ACC112 (cell line): ENCODE data around the gene LACTB.

Experiments
- H2AFZ ChIP-seq: fragments of 200-600 bp; sonication (generic); one replicate; pipeline ENCODE4 v1.6.0; 2017; ENCODE audit warnings: antibody characterized with exemption, low read length; ENCODE audit not compliant: unreplicated experiment
- H3K27ac ChIP-seq: fragments of 200-600 bp; sonication (generic); 2 replicates; pipeline ENCODE4 v1.5.1; 2014; ENCODE audit warnings: low read depth, mild to moderate bottlenecking, antibody characterized with exemption, low read length, moderate library complexity
- H3K27me3 ChIP-seq: fragments of 200-600 bp; sonication (generic); 2 replicates; pipeline ENCODE4 v1.6.1; 2014; ENCODE audit warnings: mild to moderate bottlenecking, antibody characterized with exemption, low read length, moderate library complexity, mixed read lengths; ENCODE audit not compliant: insufficient read depth
- H3K36me3 ChIP-seq: fragments of 200-600 bp; sonication (generic); 2 replicates; pipeline ENCODE4 v1.6.1; 2016; ENCODE audit warnings: mild to moderate bottlenecking, antibody characterized with exemption, low read length, moderate library complexity, mixed read lengths; ENCODE audit not compliant: insufficient read depth
- H3K4me1 ChIP-seq: fragments of 200-600 bp; sonication (generic); one replicate; pipeline ENCODE4 v1.6.1; 2016; ENCODE audit warnings: low read length, mixed read lengths; ENCODE audit not compliant: insufficient read depth, unreplicated experiment, control insufficient read depth
- H3K4me3 ChIP-seq: fragments of 200-600 bp; sonication (generic); 2 replicates; pipeline ENCODE4 v1.5.1; 2014; ENCODE audit warnings: mild to moderate bottlenecking, low read depth, low read length
- H3K79me2 ChIP-seq: fragments of 200-600 bp; sonication (generic); one replicate; pipeline ENCODE4 v1.6.0; 2016; ENCODE audit warnings: low read length; ENCODE audit not compliant: control insufficient read depth, unreplicated experiment, insufficient read depth

The LACTB gene

GRCh38 chr15:63172851-63173451 lies 51.3 kb downstream of the LACTB start:
- no peak overlapping the region for H3K27ac ChIP-seq
- H3K36me3 ChIP-seq, result no peaks in the 10 kb centered on the region
- H3K27me3 ChIP-seq, result no peaks in the 10 kb centered on the region
- no peak overlapping the region for H2AFZ ChIP-seq
- no peak overlapping the region for H3K4me3 ChIP-seq
- peaks cover 3% of the 10 kb centered on the region for H3K4me1 ChIP-seq
- no peaks in the 10 kb centered on the region for H3K79me2 ChIP-seq

GRCh38 chr15:63176302-63176701 lies 54.6 kb downstream of the LACTB start:
- Histone ChIP-seq H3K36me3 (no peaks in the 10 kb centered on the region), H3K27ac (no peak overlapping the region), H2AFZ (no peak overlapping the region)

GRCh38 chr15:63178034-63178433 lies 56.4 kb downstream of the LACTB start:
- Histone ChIP-seq H3K4me3 (no peak overlapping the region), H3K27me3 (no peaks in the 10 kb centered on the region), H3K27ac (no peak overlapping the region), H3K36me3 (no peaks in the 10 kb centered on the region), H3K79me2 (no peaks in the 10 kb centered on the region), H2AFZ (no peak overlapping the region), H3K4me1 (peaks cover 3% of the 10 kb centered on the region)

More at GRCh38 chr15:63176302-63176701, 54.6 kb downstream of the LACTB start:
- Histone ChIP-seq H3K79me2 (no peaks in the 10 kb centered on the region), H3K27me3 (no peaks in the 10 kb centered on the region), H3K4me3 (no peak overlapping the region), H3K4me1 (peaks cover 3% of the 10 kb centered on the region)

- no peaks in the 10 kb centered on the region for H3K79me2 ChIP-seq
- no peak overlapping the region for H3K27ac ChIP-seq
- H2AFZ ChIP-seq, result no peak overlapping the region
- H3K4me1 ChIP-seq, result peaks cover 12% of the 10 kb centered on the region
- no peaks in the 10 kb centered on the region for H3K27me3 ChIP-seq
- H3K4me3 ChIP-seq, result no peak overlapping the region
- H3K36me3 ChIP-seq, result no peaks in the 10 kb centered on the region
Observed at GRCh38 chr15:63180746-63181145, 59.1 kb downstream of the LACTB start.

- peaks cover 18% of the 10 kb centered on the region for H3K4me1 ChIP-seq
Observed at GRCh38 chr15:63181648-63182047, 60.0 kb downstream of the LACTB start.

GRCh38 chr15:63185206-63185605 lies 63.5 kb downstream of the LACTB start:
- Histone ChIP-seq H3K27ac (no peak overlapping the region), H2AFZ (no peak overlapping the region), H3K36me3 (no peaks in the 10 kb centered on the region), H3K4me3 (no peak overlapping the region), H3K4me1 (peaks cover 19% of the 10 kb centered on the region), H3K27me3 (no peaks in the 10 kb centered on the region), H3K79me2 (peaks cover 8% of the 10 kb centered on the region)

More at GRCh38 chr15:63181648-63182047, 60.0 kb downstream of the LACTB start:
- no peak overlapping the region for H3K27ac ChIP-seq
- no peak overlapping the region for H3K4me3 ChIP-seq
- H3K79me2 ChIP-seq, result no peaks in the 10 kb centered on the region
- no peak overlapping the region for H2AFZ ChIP-seq
- H3K27me3 ChIP-seq, result no peaks in the 10 kb centered on the region
- no peaks in the 10 kb centered on the region for H3K36me3 ChIP-seq

GRCh38 chr15:63186065-63186464 lies 64.4 kb downstream of the LACTB start:
- Histone ChIP-seq H3K27ac (no peak overlapping the region), H3K4me1 (peaks cover 19% of the 10 kb centered on the region), H3K36me3 (no peaks in the 10 kb centered on the region), H3K79me2 (peaks cover 16% of the 10 kb centered on the region), H3K4me3 (no peak overlapping the region), H2AFZ (peak overlapping the region; percentile 64), H3K27me3 (no peaks in the 10 kb centered on the region)

- Histone ChIP-seq H3K4me3 (no peak overlapping the region), H3K36me3 (no peaks in the 10 kb centered on the region), H3K79me2 (peaks cover 32% of the 10 kb centered on the region), H2AFZ (no peak overlapping the region), H3K27ac (no peak overlapping the region), H3K4me1 (peaks cover 34% of the 10 kb centered on the region), H3K27me3 (no peaks in the 10 kb centered on the region)
Observed at GRCh38 chr15:63187589-63188226, 66.0 kb downstream of the LACTB start.

- peaks cover 34% of the 10 kb centered on the region for H3K4me1 ChIP-seq
- H3K4me3 ChIP-seq, result peak overlapping the region; percentile 96
- H3K36me3 ChIP-seq, result no peaks in the 10 kb centered on the region
- peaks cover 39% of the 10 kb centered on the region for H3K79me2 ChIP-seq
- peak overlapping the region; percentile 84 for H2AFZ ChIP-seq
- H3K27me3 ChIP-seq, result no peaks in the 10 kb centered on the region
- no peak overlapping the region for H3K27ac ChIP-seq
Observed at GRCh38 chr15:63188247-63188925, 66.7 kb downstream of the LACTB start.

GRCh38 chr15:63188926-63189871 lies 67.5 kb downstream of the LACTB start, which contains the start of gene RAB8B:
Gene RAB8B (plus strand): TSS chr15:63189606. CDS start chr15:63189625, 19 bp downstream.
- Histone ChIP-seq H3K79me2 (peaks cover 46% of the 10 kb centered on the region), H3K36me3 (no peaks in the 10 kb centered on the region), H3K4me1 (peaks cover 41% of the 10 kb centered on the region), H3K4me3 (peak within 1 kb of the TSS; percentile 96), H2AFZ (peak within 1 kb of the TSS; percentile 89), H3K27ac (peak within 1 kb of the TSS; percentile 37), H3K27me3 (no peaks in the 10 kb centered on the region)
